ENCODE data around the gene PPM1H. TPM values are rescaled to one million over a fixed set of nuclear protein-coding genes. Genes with fewer than 3 reads are reported as not detected.

The PPM1H gene
- total and polyA plus RNA-seq, 2 of the 8 experiments (the other 6 are each of a cell fraction or from before 2014, with no cell fraction given), result 16.4 to 36.1 TPM

DNA sequence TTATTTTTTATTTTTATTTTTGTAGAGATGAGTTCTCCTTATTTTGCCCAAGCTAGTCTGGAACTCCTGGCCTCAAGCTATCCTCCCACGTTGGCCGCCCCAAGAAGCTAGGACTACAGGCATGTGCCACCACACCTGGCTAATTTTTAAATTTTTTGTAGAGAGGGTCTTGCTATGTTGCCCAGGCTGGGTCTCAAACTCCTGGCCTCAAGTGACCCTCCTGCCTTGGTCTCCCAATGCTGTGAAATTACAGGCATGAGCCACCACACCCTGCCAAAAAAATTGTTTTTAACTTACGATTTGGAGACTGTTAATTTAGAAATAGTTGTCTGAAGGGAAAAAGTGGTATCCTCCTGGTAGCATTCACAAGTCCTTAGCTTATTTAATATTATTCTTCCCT lies 120.7 kb downstream of the PPM1H start:
- Histone ChIP-seq H3K4me2 (ENCODE audit: insufficient read depth in 1 of 2, low read depth in 2 of 2, low read length in 2 of 2) (no peak overlapping the region), H3K4me1 (replicated peaks in 1 of 4; ENCODE audit: control insufficient read depth in 3 of 4, insufficient read depth in 4 of 4, low read length in 3 of 4) (peaks cover 0 to 6% (median 2%) of the 10 kb centered on the region in 4 experiments; a peak in 3 of 7 replicates), H2BK15ac (ENCODE audit: low read length) (no peak overlapping the region), H4K8ac (ENCODE audit: extremely low read depth, insufficient read depth, low read length) (no peak overlapping the region), H2AFZ (ENCODE audit: low read length) (no peak overlapping the region), H4K91ac (replicated peaks; ENCODE audit: insufficient read length, low read length) (no peak overlapping the region), H3K36me3 (ENCODE audit: control insufficient read depth in 2 of 4, insufficient read depth in 4 of 4, low read length in 3 of 4) (no peaks in the 10 kb centered on the region), H2BK12ac (ENCODE audit: low read depth, low read length) (no peak overlapping the region), H3K9ac (replicated peaks in 1 of 4; ENCODE audit: extremely low read depth in 1 of 4, low read depth in 3 of 4, low read length in 3 of 4) (no peak overlapping the region), H3K18ac (ENCODE audit: extremely low read depth, low read length) (no peak overlapping the region), H3K79me2 (ENCODE audit: control insufficient read depth in 1 of 2, insufficient read depth in 2 of 2, low read length in 2 of 2) (no peaks in the 10 kb centered on the region), H3K79me1 (ENCODE audit: low read depth, low read length) (no peaks in the 10 kb centered on the region), H4K20me1 (replicated peaks in 1 of 2; ENCODE audit: control insufficient read depth in 1 of 2, insufficient read depth in 2 of 2, low read length in 2 of 2) (no peaks in the 10 kb centered on the region), H3K9me3 (ENCODE audit: insufficient read depth in 2 of 2, low read depth in 1 of 2, low read length in 1 of 2) (no peaks in the 10 kb centered on the region), H3K56ac (replicated peaks; ENCODE audit: insufficient read length, low read depth, low read length) (no peak overlapping the region), H3K23me2 (ENCODE audit: low read depth, low read length) (no peaks in the 10 kb centered on the region), H3K4ac (replicated peaks; ENCODE audit: insufficient read length, low read depth, low read length) (no peak overlapping the region), H3K23ac (ENCODE audit: insufficient read length) (no peak overlapping the region), H2BK5ac (ENCODE audit: low read depth, low read length) (no peak overlapping the region), H4K5ac (ENCODE audit: insufficient read length, low read depth, low read length) (no peak overlapping the region), H2BK20ac (ENCODE audit: low read length) (no peak overlapping the region), H3K27me3 (replicated peaks in 1 of 4; ENCODE audit: control insufficient read depth in 3 of 4, extremely low read depth in 1 of 4, insufficient read depth in 3 of 4, low read length in 3 of 4) (no peaks in the 10 kb centered on the region), H2BK120ac (replicated peaks; ENCODE audit: low read depth, low read length) (no peak overlapping the region), H3K14ac (ENCODE audit: insufficient read length) (no peak overlapping the region), H3K27ac (ENCODE audit: low read depth, low read length) (no peak overlapping the region), H3K4me3 (ENCODE audit: extremely low read depth in 1 of 4, insufficient read depth in 2 of 4, low read depth in 3 of 4, low read length in 4 of 4) (no peak overlapping the region), H2AK5ac (ENCODE audit: low read depth, low read length) (no peak overlapping the region)
- FAIRE-seq (no peak), DNase-seq (ENCODE audit: low read depth in 1 of 2, low spot score in 2 of 2) (no peak)
- 91% methylated on average over 3 of the region's 3 CpGs; no CpG with 5 or more reads in 1 of the 2 experiments for WGBS, 2 experiments (ENCODE audit: extremely low coverage in 1 of 2, insufficient coverage in 1 of 2, insufficient read length in 1 of 2, insufficient replicate concordance in 2 of 2, low coverage in 1 of 2, low lambda C conversion rate in 2 of 2, missing lambda C conversion rate in 1 of 2)
- ChIA-PET CTCF (ENCODE audit: partially characterized antibody) (interaction anchor here (0.6 to 6.8 kb wide), 20 partner anchors 10 to 378 kb away, joined by 3 to 81 read pairs (median 6); partner anchors contain the start of gene PPM1H), POLR2A (ENCODE audit: partially characterized antibody) (no interaction called here)
- TF ChIP-seq SIN3A (conservative IDR thresholded peaks at IDR 0.05 in 1 of 2, IDR thresholded peaks at IDR 0.05 in 1 of 2; ENCODE audit: low read depth in 1 of 2, low read length in 2 of 2) (no peak), SIX5 (IDR thresholded peaks at IDR 0.05; ENCODE audit: low read depth, low read length) (no peak), SUZ12 (IDR thresholded peaks at IDR 0.05; ENCODE audit: low read length) (no peak)
